Measurements from ENCODE around the gene NCBP2L.

GRCh38 chrX:107764845-107765608 is 12.5 kb upstream of the NCBP2L start:
- TF ChIP-seq CTCF (IDR thresholded peaks at IDR 0.05; ENCODE audit: low read depth, low read length) (no peak), EZH2phosphoT487 (IDR thresholded peaks at IDR 0.05; ENCODE audit: low read depth) (no peak)

All from OCI-LY3 (cell line).